ENCODE data around the gene TECTA.

The TECTA gene

GRCh38 chr11:121132211-121132976 is 31.4 kb downstream of the TECTA start:
- no peaks in the 10 kb centered on the region for H3K4me1 Mint-ChIP-seq (ENCODE audit: low read depth)
- no peaks in the 10 kb centered on the region for H3K36me3 Mint-ChIP-seq
- H3K9me3 Mint-ChIP-seq (ENCODE audit: low read depth), result no peaks in the 10 kb centered on the region
- no peak overlapping the region for H3K4me3 Mint-ChIP-seq
- no peak overlapping the region for H3K27ac Mint-ChIP-seq
- peaks cover 1% of the 10 kb centered on the region for H3K27me3 Mint-ChIP-seq

- H3K9me3 Mint-ChIP-seq (ENCODE audit: low read depth), result no peaks in the 10 kb centered on the region
- H3K4me3 Mint-ChIP-seq, result no peak overlapping the region
- no peaks in the 10 kb centered on the region for H3K4me1 Mint-ChIP-seq (ENCODE audit: low read depth)
- no peaks in the 10 kb centered on the region for H3K27me3 Mint-ChIP-seq
- H3K36me3 Mint-ChIP-seq, result no peaks in the 10 kb centered on the region
- H3K27ac Mint-ChIP-seq, result no peak overlapping the region
These were observed 33.8 kb downstream of the TECTA start for GRCh38 chr11:121134741-121135312.

GRCh38 chr11:121137005-121137404 is 36.0 kb downstream of the TECTA start:
- Mint-ChIP-seq H3K27ac (no peak overlapping the region), H3K4me1 (ENCODE audit: low read depth) (no peaks in the 10 kb centered on the region), H3K9me3 (ENCODE audit: low read depth) (no peaks in the 10 kb centered on the region), H3K36me3 (no peaks in the 10 kb centered on the region), H3K4me3 (no peak overlapping the region), H3K27me3 (no peaks in the 10 kb centered on the region)

DNA sequence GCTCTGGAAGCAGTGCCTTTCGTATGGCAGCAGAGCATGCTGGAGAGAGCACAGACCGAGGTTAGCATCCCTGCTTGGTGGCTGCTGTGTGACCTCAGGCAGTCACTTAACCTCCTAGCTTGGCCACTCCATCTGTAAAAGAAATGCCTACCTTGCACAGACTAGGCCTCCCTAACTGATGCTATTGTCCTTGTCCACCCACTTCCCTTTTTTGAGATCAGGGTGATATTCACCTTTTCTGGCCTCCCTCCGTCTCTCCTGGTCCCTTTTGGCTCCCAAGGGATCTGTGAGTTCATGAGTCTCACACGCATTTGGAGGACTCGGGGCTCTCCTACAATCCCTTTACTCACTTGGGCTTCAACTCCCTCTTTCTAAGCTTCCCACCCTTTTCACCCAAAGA is 37.2 kb downstream of the TECTA start:
- H3K4me1 Mint-ChIP-seq (ENCODE audit: low read depth), result no peaks in the 10 kb centered on the region

DNA sequence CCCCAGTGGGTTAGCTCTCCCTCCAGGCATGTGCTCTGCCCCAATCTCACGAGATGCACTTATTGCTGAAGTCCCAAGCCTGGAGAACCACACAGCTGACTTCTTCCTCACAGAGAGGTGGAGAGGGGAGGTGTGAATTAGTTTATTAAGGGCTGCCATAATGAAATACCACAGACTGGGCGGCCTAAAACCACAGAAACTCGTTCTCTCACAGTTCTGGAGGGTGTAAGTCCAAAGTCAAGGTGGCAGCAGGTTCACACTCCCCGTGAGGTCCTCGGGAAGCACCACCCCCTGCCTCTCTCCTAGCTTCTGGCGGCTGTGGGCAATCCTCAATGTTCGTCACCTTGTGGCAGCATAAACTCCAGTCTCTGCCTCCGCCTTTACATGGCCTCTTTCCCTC is 39.3 kb downstream of the TECTA start:
- Mint-ChIP-seq H3K27ac (no peak overlapping the region), H3K36me3 (no peaks in the 10 kb centered on the region), H3K4me1 (ENCODE audit: low read depth) (no peaks in the 10 kb centered on the region), H3K27me3 (no peaks in the 10 kb centered on the region), H3K9me3 (ENCODE audit: low read depth) (no peaks in the 10 kb centered on the region), H3K4me3 (no peak overlapping the region)

More for the DNA sequence above, 37.2 kb downstream of the TECTA start:
- Mint-ChIP-seq H3K4me3 (no peak overlapping the region), H3K36me3 (no peaks in the 10 kb centered on the region), H3K27ac (no peak overlapping the region), H3K9me3 (ENCODE audit: low read depth) (no peaks in the 10 kb centered on the region), H3K27me3 (no peaks in the 10 kb centered on the region)

- Mint-ChIP-seq H3K27me3 (no peaks in the 10 kb centered on the region), H3K4me3 (no peak overlapping the region), H3K9me3 (ENCODE audit: low read depth) (no peaks in the 10 kb centered on the region), H3K27ac (no peak overlapping the region), H3K4me1 (ENCODE audit: low read depth) (no peaks in the 10 kb centered on the region), H3K36me3 (no peaks in the 10 kb centered on the region)
These were observed 40.0 kb downstream of the TECTA start for GRCh38 chr11:121141066-121141465.

GRCh38 chr11:121143921-121144320 is 42.9 kb downstream of the TECTA start:
- H3K36me3 Mint-ChIP-seq, result no peaks in the 10 kb centered on the region
- H3K27me3 Mint-ChIP-seq, result no peaks in the 10 kb centered on the region
- H3K4me3 Mint-ChIP-seq, result no peak overlapping the region
- no peaks in the 10 kb centered on the region for H3K4me1 Mint-ChIP-seq (ENCODE audit: low read depth)
- no peak overlapping the region for H3K27ac Mint-ChIP-seq
- H3K9me3 Mint-ChIP-seq (ENCODE audit: low read depth), result no peaks in the 10 kb centered on the region

GRCh38 chr11:121144723-121145122 is 43.7 kb downstream of the TECTA start:
- Mint-ChIP-seq H3K27me3 (no peaks in the 10 kb centered on the region), H3K36me3 (no peaks in the 10 kb centered on the region), H3K27ac (no peak overlapping the region), H3K4me3 (no peak overlapping the region), H3K4me1 (ENCODE audit: low read depth) (no peaks in the 10 kb centered on the region), H3K9me3 (ENCODE audit: low read depth) (no peaks in the 10 kb centered on the region)

GRCh38 chr11:121145826-121146225 is 44.8 kb downstream of the TECTA start:
- H3K9me3 Mint-ChIP-seq (ENCODE audit: low read depth), result no peaks in the 10 kb centered on the region
- H3K36me3 Mint-ChIP-seq, result no peaks in the 10 kb centered on the region
- H3K4me1 Mint-ChIP-seq (ENCODE audit: low read depth), result no peaks in the 10 kb centered on the region
- no peak overlapping the region for H3K4me3 Mint-ChIP-seq
- no peaks in the 10 kb centered on the region for H3K27me3 Mint-ChIP-seq
- H3K27ac Mint-ChIP-seq, result no peak overlapping the region

DNA sequence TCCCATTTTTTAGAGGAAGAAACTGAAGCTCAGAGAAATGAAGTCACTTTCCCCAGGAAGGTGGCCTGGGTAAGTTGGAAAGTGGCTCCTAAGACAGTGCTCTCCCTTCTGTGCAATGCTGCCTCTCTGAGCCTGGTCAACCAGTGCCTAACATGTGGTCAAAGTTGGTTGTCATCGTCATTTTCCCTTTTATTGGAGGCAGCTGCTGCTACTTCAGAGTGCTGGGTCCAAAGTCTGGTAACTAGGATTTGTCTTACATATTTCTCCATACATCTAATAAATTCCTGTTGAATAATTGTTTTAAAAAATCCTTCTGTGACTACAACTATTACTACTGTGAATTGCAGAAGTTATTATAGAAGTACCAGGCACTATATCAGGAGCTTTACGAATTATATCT is 48.1 kb downstream of the TECTA start:
- no peak overlapping the region for H3K27ac Mint-ChIP-seq
- H3K9me3 Mint-ChIP-seq (ENCODE audit: low read depth), result no peaks in the 10 kb centered on the region
- no peaks in the 10 kb centered on the region for H3K36me3 Mint-ChIP-seq
- H3K4me1 Mint-ChIP-seq (ENCODE audit: low read depth), result no peaks in the 10 kb centered on the region
- H3K27me3 Mint-ChIP-seq, result no peaks in the 10 kb centered on the region
- H3K4me3 Mint-ChIP-seq, result no peak overlapping the region

DNA sequence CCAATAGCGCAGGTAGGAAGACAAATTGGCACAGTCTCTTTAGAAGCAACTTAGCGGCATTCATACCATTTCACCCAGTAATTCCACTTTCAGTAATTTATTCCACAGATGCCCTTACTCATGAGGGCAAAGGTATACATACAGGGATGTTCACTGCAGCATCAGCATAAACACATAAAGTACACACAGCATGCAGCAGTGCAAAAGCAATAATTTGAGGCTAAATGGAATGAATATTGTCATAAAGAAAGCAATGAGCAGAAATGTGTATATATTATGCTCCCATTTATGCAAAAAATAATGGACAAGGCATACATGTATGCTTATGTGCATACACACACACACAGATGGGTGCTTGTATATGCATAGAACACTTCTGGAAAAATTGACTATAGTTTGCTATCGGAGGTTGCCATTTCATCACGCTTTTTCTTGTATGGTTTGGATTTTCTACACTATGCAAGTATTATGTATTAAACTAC is 50.2 kb downstream of the TECTA start:
- no peaks in the 10 kb centered on the region for H3K36me3 Mint-ChIP-seq
- H3K4me1 Mint-ChIP-seq (ENCODE audit: low read depth), result no peaks in the 10 kb centered on the region
- H3K27ac Mint-ChIP-seq, result no peak overlapping the region
- H3K27me3 Mint-ChIP-seq, result no peaks in the 10 kb centered on the region
- H3K9me3 Mint-ChIP-seq (ENCODE audit: low read depth), result no peaks in the 10 kb centered on the region
- H3K4me3 Mint-ChIP-seq, result no peak overlapping the region

GRCh38 chr11:121152764-121153163 is 51.7 kb downstream of the TECTA start:
- Mint-ChIP-seq H3K9me3 (ENCODE audit: low read depth) (no peaks in the 10 kb centered on the region), H3K27ac (no peak overlapping the region), H3K4me1 (ENCODE audit: low read depth) (no peaks in the 10 kb centered on the region), H3K36me3 (no peaks in the 10 kb centered on the region), H3K27me3 (no peaks in the 10 kb centered on the region), H3K4me3 (no peak overlapping the region)

DNA sequence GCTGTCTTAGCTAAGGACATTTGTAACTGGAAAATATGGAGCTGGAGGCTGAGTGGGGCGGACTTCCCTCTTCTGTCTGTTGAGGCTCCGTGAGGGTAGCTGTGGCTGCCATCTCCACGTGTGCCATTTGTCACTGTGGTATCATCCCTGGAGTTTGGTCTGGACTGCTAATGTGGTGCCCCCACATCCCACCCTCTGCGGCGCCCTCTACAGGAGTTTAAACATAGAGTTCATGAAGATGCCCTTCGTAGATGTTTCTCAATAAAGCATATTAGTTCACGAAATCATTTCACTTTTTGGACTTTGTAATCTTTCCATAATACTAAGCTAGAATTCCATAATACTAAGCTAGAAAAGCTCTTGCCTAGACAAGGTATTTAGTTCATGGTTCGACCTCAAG is 52.4 kb downstream of the TECTA start:
- no peaks in the 10 kb centered on the region for H3K27me3 Mint-ChIP-seq
- H3K27ac Mint-ChIP-seq, result no peak overlapping the region
- H3K4me3 Mint-ChIP-seq, result no peak overlapping the region
- no peaks in the 10 kb centered on the region for H3K36me3 Mint-ChIP-seq
- H3K4me1 Mint-ChIP-seq (ENCODE audit: low read depth), result no peaks in the 10 kb centered on the region
- no peaks in the 10 kb centered on the region for H3K9me3 Mint-ChIP-seq (ENCODE audit: low read depth)

- H3K27me3 Mint-ChIP-seq, result no peaks in the 10 kb centered on the region
- no peak overlapping the region for H3K4me3 Mint-ChIP-seq
- no peaks in the 10 kb centered on the region for H3K36me3 Mint-ChIP-seq
- H3K4me1 Mint-ChIP-seq (ENCODE audit: low read depth), result no peaks in the 10 kb centered on the region
- no peak overlapping the region for H3K27ac Mint-ChIP-seq
- no peaks in the 10 kb centered on the region for H3K9me3 Mint-ChIP-seq (ENCODE audit: low read depth)
These were observed 53.7 kb downstream of the TECTA start for GRCh38 chr11:121154486-121155314.

DNA sequence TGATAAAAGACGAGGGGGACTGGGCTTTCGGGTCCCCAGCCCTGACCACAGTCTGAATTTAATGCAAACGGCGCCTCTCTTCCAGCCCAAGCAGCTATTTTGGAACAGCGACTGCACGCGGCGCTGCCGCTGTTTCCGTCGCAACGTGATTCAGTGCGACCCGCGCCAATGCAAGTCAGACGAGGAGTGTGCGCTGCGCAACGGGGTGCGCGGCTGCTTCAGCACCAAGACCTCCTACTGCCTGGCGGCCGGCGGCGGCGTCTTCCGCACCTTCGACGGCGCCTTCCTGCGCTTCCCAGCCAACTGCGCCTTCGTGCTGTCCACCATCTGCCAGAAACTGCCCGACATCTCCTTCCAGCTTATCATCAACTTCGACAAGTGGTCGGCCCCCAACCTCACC is 56.7 kb downstream of the TECTA start:
- H3K4me1 Mint-ChIP-seq (ENCODE audit: low read depth), result no peaks in the 10 kb centered on the region
- H3K9me3 Mint-ChIP-seq (ENCODE audit: low read depth), result no peaks in the 10 kb centered on the region
- H3K27me3 Mint-ChIP-seq, result no peaks in the 10 kb centered on the region
- H3K27ac Mint-ChIP-seq, result no peak overlapping the region
- H3K36me3 Mint-ChIP-seq, result no peaks in the 10 kb centered on the region
- no peak overlapping the region for H3K4me3 Mint-ChIP-seq

Data from activated naive CD8-positive, alpha-beta T cell (primary cell).